NCI-H1694 (cell line): Measurements from ENCODE around the gene OSBPL6.
"Not testable (repeated sequence)": the region's sequence is repeated elsewhere in the genome, so short reads cannot be mapped to it uniquely, and the experiment has no call there.

Experiments used
- DNase-seq: peaks from one replicate; lab custom pipeline; 2025; lab: John Stamatoyannopoulos, UW

OSBPL6 gene

GRCh38 chr2:178301649-178302238 is 107.4 kb downstream of the OSBPL6 start:
- DNase-seq, result no peak

GRCh38 chr2:178304333-178304732 is 110.0 kb downstream of the OSBPL6 start:
- DNase-seq, result peak; percentile 11

GRCh38 chr2:178306352-178307073 is 112.2 kb downstream of the OSBPL6 start:
- DNase-seq, result peak; percentile 53

GRCh38 chr2:178307650-178308049 is 113.3 kb downstream of the OSBPL6 start:
- no peak for DNase-seq

- no peak for DNase-seq
These were observed 115.2 kb downstream of the OSBPL6 start for GRCh38 chr2:178309541-178309940.

GRCh38 chr2:178315078-178315477 is 120.8 kb downstream of the OSBPL6 start:
- no peak for DNase-seq

- DNase-seq, result no peak
These were observed 121.2 kb downstream of the OSBPL6 start for GRCh38 chr2:178315488-178315948.

GRCh38 chr2:178317811-178318210 is 123.5 kb downstream of the OSBPL6 start:
- no peak for DNase-seq

GRCh38 chr2:178320011-178320585 is 125.8 kb downstream of the OSBPL6 start:
- no peak for DNase-seq

- DNase-seq, result no peak
These were observed 127.8 kb downstream of the OSBPL6 start for GRCh38 chr2:178322068-178322467.

GRCh38 chr2:178323331-178323730 is 129.0 kb downstream of the OSBPL6 start:
- not testable (repeated sequence) for DNase-seq

- DNase-seq, result no peak
These were observed 129.8 kb downstream of the OSBPL6 start for GRCh38 chr2:178324077-178324476.

GRCh38 chr2:178325268-178325667 is 131.0 kb downstream of the OSBPL6 start:
- no peak for DNase-seq

GRCh38 chr2:178327516-178327915 is 133.2 kb downstream of the OSBPL6 start:
- DNase-seq, result no peak

GRCh38 chr2:178328037-178328436 is 133.7 kb downstream of the OSBPL6 start:
- no peak for DNase-seq

GRCh38 chr2:178330175-178331017 is 136.1 kb downstream of the OSBPL6 start:
- no peak for DNase-seq

- DNase-seq, result no peak
These were observed 137.4 kb downstream of the OSBPL6 start for GRCh38 chr2:178331474-178332432.

- DNase-seq, result no peak
These were observed 139.5 kb downstream of the OSBPL6 start for GRCh38 chr2:178333851-178334250.

GRCh38 chr2:178335230-178335629 is 140.9 kb downstream of the OSBPL6 start:
- DNase-seq, result no peak

GRCh38 chr2:178344121-178344520 is 149.8 kb downstream of the OSBPL6 start:
- DNase-seq, result no peak

GRCh38 chr2:178345951-178346350 is 151.6 kb downstream of the OSBPL6 start:
- no peak for DNase-seq
